ENCODE results near the gene PRLH.

PRLH gene

DNA sequence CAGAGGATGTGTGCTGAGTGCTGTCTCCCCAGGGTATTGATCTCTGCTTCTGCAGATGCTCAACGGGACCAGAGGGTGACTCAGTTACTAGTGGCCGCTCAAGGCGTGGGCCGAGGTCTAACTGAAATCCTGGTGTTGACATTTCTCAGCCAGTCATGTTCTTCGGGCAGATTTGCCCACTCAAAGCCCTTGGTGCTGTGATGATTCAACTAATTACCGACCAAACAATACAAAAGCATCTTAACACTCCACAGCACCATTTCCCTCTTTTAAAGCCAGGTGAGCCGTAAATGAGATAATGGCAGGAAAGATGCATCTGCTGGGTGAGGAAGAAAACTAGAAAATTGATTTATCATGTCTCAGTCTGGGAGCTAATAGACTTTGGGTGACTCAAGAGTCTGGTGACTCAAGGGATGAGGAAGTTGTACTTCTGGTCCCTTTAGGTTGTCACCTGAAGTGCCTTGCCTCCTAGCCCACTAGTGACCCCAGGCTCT, 32.7 kb upstream of the PRLH start:
- no peak overlapping the region for H3K4me3 ChIP-seq (ENCODE audit: low read length)
- TF ChIP-seq, protein P1, sequence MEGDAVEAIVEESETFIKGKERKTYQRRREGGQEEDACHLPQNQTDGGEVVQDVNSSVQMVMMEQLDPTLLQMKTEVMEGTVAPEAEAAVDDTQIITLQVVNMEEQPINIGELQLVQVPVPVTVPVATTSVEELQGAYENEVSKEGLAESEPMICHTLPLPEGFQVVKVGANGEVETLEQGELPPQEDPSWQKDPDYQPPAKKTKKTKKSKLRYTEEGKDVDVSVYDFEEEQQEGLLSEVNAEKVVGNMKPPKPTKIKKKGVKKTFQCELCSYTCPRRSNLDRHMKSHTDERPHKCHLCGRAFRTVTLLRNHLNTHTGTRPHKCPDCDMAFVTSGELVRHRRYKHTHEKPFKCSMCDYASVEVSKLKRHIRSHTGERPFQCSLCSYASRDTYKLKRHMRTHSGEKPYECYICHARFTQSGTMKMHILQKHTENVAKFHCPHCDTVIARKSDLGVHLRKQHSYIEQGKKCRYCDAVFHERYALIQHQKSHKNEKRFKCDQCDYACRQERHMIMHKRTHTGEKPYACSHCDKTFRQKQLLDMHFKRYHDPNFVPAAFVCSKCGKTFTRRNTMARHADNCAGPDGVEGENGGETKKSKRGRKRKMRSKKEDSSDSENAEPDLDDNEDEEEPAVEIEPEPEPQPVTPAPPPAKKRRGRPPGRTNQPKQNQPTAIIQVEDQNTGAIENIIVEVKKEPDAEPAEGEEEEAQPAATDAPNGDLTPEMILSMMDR (IDR thresholded peaks at IDR 0.05; ENCODE audit: insufficient read depth, low read depth, low read length, missing control alignments), result no peak
- peak; percentile 74 for DNase-seq (ENCODE audit: low read depth)

DNA sequence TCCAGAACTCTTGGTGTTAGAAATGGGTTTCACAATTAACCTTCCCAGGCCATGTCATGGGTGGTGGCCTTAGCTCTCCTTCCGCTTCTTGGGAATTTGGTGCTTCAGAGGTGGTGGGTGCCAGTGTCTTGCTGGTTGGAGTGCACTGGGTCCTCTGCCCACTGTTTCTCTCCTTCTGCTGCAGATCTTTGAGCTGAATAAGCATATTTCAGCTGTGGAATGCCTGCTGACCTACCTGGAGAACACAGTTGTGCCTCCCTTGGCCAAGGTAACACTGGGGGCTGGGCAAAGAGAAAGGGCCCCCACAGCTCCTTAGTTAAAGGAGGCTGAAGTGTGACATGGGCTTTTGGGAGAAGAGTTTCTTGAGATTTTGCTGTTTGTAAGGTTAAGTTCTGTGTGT, 32.0 kb upstream of the PRLH start:
- no peak for DNase-seq (ENCODE audit: low read depth)
- TF ChIP-seq, protein P1 (IDR thresholded peaks at IDR 0.05; ENCODE audit: insufficient read depth, low read depth, low read length, missing control alignments), result no peak
- no peak overlapping the region for H3K4me3 ChIP-seq (ENCODE audit: low read length)

DNA sequence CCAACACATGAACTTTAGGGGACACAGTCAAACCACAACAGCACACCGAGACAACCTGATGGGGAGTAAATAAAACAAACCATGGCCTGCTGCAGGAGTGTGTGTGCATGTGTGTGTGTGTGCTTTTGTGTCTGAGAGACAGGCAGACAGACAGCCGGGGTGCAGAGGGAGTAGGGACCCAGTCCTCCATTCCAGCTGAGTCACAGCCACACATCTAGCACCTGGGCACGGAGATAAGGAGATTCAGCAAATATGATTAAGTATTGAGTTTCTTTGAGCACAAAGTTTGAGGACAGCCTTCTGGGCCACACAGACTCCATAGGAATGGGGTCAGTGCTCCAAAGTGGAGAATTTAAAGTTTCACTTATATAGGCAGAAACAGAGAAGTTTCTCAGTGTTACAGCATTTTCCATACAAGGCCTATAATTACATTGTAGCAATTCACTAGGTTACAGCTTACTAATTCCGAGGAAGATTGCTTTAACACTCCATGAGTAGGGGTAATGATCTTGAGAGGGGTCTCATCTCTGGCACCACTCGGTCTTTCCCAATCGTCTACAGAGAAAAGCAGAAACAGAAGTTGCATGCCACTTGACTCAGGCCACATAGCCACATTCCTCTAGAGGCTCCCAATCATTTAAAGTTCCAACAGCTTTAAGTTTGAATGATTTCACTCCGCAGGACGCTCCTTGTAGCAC, 30.8 kb upstream of the PRLH start:
- TF ChIP-seq, protein P1 (IDR thresholded peaks at IDR 0.05; ENCODE audit: insufficient read depth, low read depth, low read length, missing control alignments), result no peak
- no peak for DNase-seq (ENCODE audit: low read depth)
- no peak overlapping the region for H3K4me3 ChIP-seq (ENCODE audit: low read length)

DNA sequence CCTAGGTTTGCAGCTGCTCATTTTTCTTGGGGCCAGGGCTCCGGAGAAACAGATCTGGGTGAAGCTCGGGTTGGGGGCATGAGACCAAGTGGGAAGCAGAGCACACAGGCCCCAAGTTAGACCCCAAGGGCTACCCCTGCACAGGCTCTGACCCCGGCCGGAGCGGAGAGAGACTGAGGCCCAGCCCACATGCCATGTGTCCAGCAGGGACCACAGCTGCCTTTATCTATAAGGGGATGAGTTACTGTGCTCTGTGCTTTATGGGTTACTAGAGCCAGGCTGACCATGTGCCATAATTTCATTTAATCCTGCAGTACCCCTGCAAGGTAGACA, 30.3 kb upstream of the PRLH start:
- H3K4me3 ChIP-seq (ENCODE audit: low read length), result no peak overlapping the region
- DNase-seq (ENCODE audit: low read depth), result no peak
- TF ChIP-seq, protein P1 (IDR thresholded peaks at IDR 0.05; ENCODE audit: insufficient read depth, low read depth, low read length, missing control alignments), result no peak

DNA sequence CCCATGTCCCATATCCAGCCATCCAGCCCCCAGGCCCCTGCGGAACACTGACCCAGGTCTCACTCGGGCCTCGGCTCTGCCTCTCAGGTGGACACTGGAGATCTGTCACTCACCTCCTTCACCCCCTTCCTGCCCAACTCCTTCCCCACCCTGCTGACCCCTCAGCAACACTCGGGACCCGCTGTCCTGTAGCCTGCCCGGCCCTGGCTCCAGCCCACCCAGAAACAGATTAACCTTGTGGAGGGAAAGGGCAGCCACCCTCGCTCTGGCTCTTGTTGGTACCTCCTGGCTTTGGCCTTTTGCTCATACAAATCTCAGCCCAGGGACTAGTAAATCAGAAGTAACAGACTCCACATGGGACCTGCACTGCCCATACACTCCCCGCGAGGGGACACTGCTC, 29.8 kb upstream of the PRLH start:
- TF ChIP-seq, protein P1 (IDR thresholded peaks at IDR 0.05; ENCODE audit: insufficient read depth, low read depth, low read length, missing control alignments), result no peak
- no peak for DNase-seq (ENCODE audit: low read depth)
- no peak overlapping the region for H3K4me3 ChIP-seq (ENCODE audit: low read length)

GRCh38 chr2:237538001-237538720, 28.2 kb upstream of the PRLH start:
- H3K4me3 ChIP-seq (ENCODE audit: low read length), result no peak overlapping the region
- DNase-seq (ENCODE audit: low read depth), result no peak
- TF ChIP-seq, protein P1 (IDR thresholded peaks at IDR 0.05; ENCODE audit: insufficient read depth, low read depth, low read length, missing control alignments), result no peak

Data from epithelial cell of esophagus (primary cell).